GM10847 (cell line): ENCODE results near the gene HCK.

ENCODE experiments used
- POLR2A ChIP-seq: IDR thresholded peaks from 2 replicates; pipeline ENCODE4 v1.6.1; 2011; ENCODE audit not compliant: insufficient read length; ENCODE audit errors: extremely low read depth

HCK gene

GRCh38 chr20:32144898-32145662, 93.0 kb downstream of the HCK start:
- TF ChIP-seq POLR2A, result no peak

DNA sequence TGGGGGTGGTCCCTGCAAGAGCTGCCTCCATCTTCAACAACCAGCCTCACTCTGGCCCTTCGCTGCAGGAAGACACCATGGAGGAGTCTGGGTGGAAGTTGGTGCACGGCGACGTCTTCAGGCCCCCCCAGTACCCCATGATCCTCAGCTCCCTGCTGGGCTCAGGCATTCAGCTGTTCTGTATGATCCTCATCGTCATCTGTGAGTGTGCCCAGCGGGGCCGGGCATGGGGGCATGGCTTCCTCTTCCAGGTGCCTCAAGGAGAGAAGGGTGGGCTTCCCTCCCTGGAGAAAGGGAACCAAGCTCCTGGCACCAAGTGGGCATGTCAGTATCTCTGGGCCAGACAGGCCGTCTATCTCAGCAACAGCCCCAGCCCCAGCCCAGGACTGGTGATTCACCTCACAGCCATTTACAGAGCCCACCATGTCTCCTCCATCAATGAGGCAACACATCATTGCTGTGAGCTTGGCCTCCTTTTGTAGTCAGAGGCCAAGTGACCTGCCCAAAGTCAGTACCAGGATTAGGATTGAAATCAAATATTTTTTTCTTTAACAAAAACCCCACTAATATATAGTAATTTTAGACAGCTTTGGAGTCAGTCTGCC, 97.6 kb downstream of the HCK start:
- no peak for TF ChIP-seq POLR2A

GRCh38 chr20:32150291-32150848, 98.3 kb downstream of the HCK start:
- no peak for TF ChIP-seq POLR2A
